DOHH2 (cell line): ENCODE data around the gene AGTRAP.

Source experiments
- H3F3A ChIP-seq: fragments of 200-600 bp; sonication (generic), shearing (Covaris generic); 2 replicates; pipeline ENCODE4 v1.6.0; 2016; ENCODE audit warnings: antibody characterized with exemption, mild to moderate bottlenecking; ENCODE audit not compliant: control insufficient read depth, insufficient read depth
- H3K27ac ChIP-seq: fragments of 200-600 bp; sonication (generic); 2 replicates; pipeline ENCODE4 v1.5.1; 2014; ENCODE audit warnings: low read depth, mild to moderate bottlenecking, low read length, moderate library complexity
- H3K27me3 ChIP-seq: fragments of 200-600 bp; sonication (generic); 2 replicates; pipeline ENCODE4 v1.6.1; 2014; ENCODE audit warnings: mild to moderate bottlenecking, low read length, mixed read lengths; ENCODE audit not compliant: control insufficient read depth
- H3K36me3 ChIP-seq: fragments of 200-600 bp; sonication (generic); 2 replicates; pipeline ENCODE4 v1.6.1; 2014; ENCODE audit warnings: mild to moderate bottlenecking, low read length, moderate library complexity, mixed read lengths; ENCODE audit not compliant: control insufficient read depth
- H3K4me1 ChIP-seq: fragments of 200-600 bp; sonication (generic); 2 replicates; pipeline ENCODE4 v1.6.1; 2014; ENCODE audit warnings: mild to moderate bottlenecking, low read length, mixed read lengths; ENCODE audit not compliant: control insufficient read depth
- H3K4me2 ChIP-seq: fragments of 200-600 bp; sonication (generic); 2 replicates; pipeline ENCODE4 v1.6.0; 2014; ENCODE audit warnings: mild to moderate bottlenecking, low read length, moderate library complexity
- H3K4me3 ChIP-seq: fragments of 200-600 bp; sonication (generic); 2 replicates; pipeline ENCODE4 v1.5.1; 2014; ENCODE audit warnings: mild to moderate bottlenecking, low read length, mixed read lengths
- H3K79me2 ChIP-seq: fragments of 200-600 bp; sonication (generic); 2 replicates; pipeline ENCODE4 v1.6.1; 2014; ENCODE audit warnings: mild to moderate bottlenecking, low read length, mixed read lengths; ENCODE audit not compliant: control insufficient read depth
- H3K9me2 ChIP-seq: fragments of 200-600 bp; sonication (generic); replicated peaks from 2 replicates; pipeline ENCODE4 v1.6.1; 2014; ENCODE audit warnings: mild to moderate bottlenecking, low read length, mixed read lengths; ENCODE audit not compliant: control insufficient read depth
- H3K9me3 ChIP-seq: fragments of 200-600 bp; sonication (generic); 2 replicates; pipeline ENCODE4 v1.6.1; 2014; ENCODE audit warnings: antibody characterized with exemption, low read length, mixed read lengths; ENCODE audit not compliant: control insufficient read depth, insufficient read depth
- H4K20me1 ChIP-seq: fragments of 200-600 bp; sonication (generic); 2 replicates; pipeline ENCODE4 v1.6.0; 2014; ENCODE audit warnings: low read depth, mild to moderate bottlenecking, antibody characterized with exemption, low read length, moderate library complexity; ENCODE audit not compliant: control insufficient read depth, insufficient read depth
- EZH2phosphoT487 ChIP-seq: fragments of 200-600 bp; sonication (generic); IDR thresholded peaks from 2 replicates; pipeline ENCODE4 v1.6.1; 2017; ENCODE audit warnings: borderline replicate concordance, mild to moderate bottlenecking, antibody characterized with exemption, low read length, moderate library complexity, mixed read lengths
- TF ChIP-seq, protein P1 (sequence below): fragments of 200-600 bp; sonication (generic); IDR thresholded peaks from one replicate; pipeline ENCODE4 v1.5.1; 2014; ENCODE audit warnings: antibody characterized with exemption, mild to moderate bottlenecking, low read depth, low read length; ENCODE audit not compliant: poor library complexity, severe bottlenecking

Gene AGTRAP

DNA sequence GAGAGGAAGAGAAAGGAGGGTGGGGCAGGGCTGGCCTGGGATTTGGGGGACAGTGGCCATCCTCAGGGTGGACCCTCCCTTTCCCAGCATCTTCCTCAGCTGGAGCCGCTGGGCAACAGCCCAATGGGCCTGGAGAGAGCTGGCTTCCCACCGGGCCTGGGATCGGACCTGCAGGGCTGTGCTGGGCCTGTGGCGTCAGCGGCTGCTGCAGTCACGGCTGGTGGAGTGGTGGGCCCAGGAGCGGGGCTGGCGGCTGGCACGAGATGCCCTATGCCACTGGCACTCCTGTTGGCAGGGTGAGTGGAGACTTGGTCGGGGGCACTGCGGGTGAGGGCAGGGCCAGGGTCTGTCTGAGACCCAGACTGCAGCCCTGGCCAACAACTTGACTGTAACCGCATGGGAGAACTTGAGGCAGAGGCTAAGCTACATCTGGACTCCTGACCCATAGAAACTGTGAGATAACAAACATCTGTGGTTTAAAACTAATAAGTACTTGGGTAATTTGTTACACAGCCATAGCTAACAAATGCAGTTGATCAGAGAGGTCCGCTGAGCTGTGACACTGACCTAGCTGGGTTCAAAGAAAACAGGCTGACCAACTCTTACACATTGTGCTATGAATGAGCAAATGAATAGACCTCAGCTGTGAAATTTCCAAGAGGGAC lies 43.9 kb downstream of the AGTRAP start:
- Histone ChIP-seq H3K4me3 (no peak overlapping the region), H4K20me1 (no peaks in the 10 kb centered on the region), H3K9me3 (no peaks in the 10 kb centered on the region), H3K27ac (no peak overlapping the region), H3K79me2 (no peaks in the 10 kb centered on the region), H3F3A (no peaks in the 10 kb centered on the region), H3K4me1 (peaks cover 3% of the 10 kb centered on the region), H3K9me2 (no peaks in the 10 kb centered on the region), H3K27me3 (no peaks in the 10 kb centered on the region), H3K4me2 (no peak overlapping the region), H3K36me3 (no peaks in the 10 kb centered on the region)
- TF ChIP-seq EZH2phosphoT487, result no peak
- TF ChIP-seq, protein P1, sequence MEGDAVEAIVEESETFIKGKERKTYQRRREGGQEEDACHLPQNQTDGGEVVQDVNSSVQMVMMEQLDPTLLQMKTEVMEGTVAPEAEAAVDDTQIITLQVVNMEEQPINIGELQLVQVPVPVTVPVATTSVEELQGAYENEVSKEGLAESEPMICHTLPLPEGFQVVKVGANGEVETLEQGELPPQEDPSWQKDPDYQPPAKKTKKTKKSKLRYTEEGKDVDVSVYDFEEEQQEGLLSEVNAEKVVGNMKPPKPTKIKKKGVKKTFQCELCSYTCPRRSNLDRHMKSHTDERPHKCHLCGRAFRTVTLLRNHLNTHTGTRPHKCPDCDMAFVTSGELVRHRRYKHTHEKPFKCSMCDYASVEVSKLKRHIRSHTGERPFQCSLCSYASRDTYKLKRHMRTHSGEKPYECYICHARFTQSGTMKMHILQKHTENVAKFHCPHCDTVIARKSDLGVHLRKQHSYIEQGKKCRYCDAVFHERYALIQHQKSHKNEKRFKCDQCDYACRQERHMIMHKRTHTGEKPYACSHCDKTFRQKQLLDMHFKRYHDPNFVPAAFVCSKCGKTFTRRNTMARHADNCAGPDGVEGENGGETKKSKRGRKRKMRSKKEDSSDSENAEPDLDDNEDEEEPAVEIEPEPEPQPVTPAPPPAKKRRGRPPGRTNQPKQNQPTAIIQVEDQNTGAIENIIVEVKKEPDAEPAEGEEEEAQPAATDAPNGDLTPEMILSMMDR, result no peak

DNA sequence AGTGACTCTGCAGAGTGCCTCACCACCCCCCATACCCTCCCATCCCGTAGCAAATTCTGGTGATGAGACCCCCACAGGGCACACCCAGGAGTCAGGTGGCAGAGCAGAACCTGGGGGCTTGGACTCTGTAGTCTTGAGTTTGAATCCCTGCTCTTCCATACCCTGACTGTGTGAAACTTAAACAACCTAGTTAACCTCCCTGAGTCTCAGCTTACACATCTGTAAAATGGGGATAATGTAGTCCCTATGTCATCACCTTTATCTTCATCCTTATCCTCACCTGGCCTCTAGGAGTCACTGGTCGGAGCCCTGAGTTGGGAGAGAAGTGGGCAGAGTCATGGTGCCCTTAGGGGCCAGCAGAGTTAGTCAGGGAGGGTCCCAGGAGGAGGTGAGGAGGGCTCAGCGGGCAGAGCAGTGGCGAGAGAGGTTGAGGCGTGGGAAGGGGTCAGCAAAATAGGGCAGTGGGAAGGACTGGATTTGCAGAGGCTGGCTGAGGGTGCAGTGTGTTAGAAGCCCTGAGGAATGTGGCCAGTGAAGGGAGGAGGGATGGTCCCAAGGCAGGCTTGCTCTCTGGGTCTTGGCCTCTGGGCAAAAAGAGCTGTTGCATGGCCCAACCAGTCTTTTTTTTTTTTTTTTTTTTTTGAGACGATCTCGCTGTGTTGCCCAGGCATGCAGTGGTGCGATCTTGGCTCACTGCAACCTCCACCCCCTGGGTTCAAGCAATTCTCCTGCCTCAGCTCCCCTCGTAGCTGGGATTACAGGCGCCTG lies 44.6 kb downstream of the AGTRAP start:
- Histone ChIP-seq H3K79me2 (no peaks in the 10 kb centered on the region), H4K20me1 (no peaks in the 10 kb centered on the region), H3K9me3 (no peaks in the 10 kb centered on the region), H3K4me3 (no peak overlapping the region), H3K27me3 (no peaks in the 10 kb centered on the region), H3K4me2 (no peak overlapping the region), H3F3A (no peaks in the 10 kb centered on the region; the same call in 1 of the 2 replicates), H3K36me3 (no peaks in the 10 kb centered on the region), H3K27ac (no peak overlapping the region), H3K9me2 (no peaks in the 10 kb centered on the region), H3K4me1 (peaks cover 10% of the 10 kb centered on the region)
- TF ChIP-seq, protein P1, result no peak
- TF ChIP-seq EZH2phosphoT487, result no peak

DNA sequence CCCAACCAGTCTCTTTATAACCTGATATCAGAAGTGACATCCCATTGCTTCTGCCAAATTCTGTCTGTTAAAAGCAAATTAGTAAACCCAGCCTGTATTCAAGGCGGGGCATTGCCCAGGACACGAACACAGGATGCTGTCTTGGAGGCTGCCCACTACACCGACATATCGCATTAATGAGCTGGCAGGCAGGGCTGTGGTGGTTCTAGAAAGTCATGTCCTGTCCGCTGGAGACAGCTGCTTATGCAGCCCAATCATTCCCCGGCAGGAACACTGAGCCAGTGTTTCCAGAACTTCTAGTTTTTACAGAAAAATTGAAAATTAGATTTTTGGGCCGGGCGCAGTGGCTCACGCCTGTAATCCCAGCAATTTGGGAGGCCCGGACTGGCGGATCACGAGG lies 45.4 kb downstream of the AGTRAP start:
- Histone ChIP-seq H3K4me2 (no peak overlapping the region), H3K27ac (no peak overlapping the region), H3K4me1 (peaks cover 17% of the 10 kb centered on the region), H3K27me3 (no peaks in the 10 kb centered on the region), H3K9me3 (no peaks in the 10 kb centered on the region), H3K79me2 (no peaks in the 10 kb centered on the region), H3F3A (peaks cover 4% of the 10 kb centered on the region), H4K20me1 (no peaks in the 10 kb centered on the region), H3K4me3 (no peak overlapping the region), H3K9me2 (no peaks in the 10 kb centered on the region), H3K36me3 (no peaks in the 10 kb centered on the region)
- no peak for TF ChIP-seq EZH2phosphoT487

DNA sequence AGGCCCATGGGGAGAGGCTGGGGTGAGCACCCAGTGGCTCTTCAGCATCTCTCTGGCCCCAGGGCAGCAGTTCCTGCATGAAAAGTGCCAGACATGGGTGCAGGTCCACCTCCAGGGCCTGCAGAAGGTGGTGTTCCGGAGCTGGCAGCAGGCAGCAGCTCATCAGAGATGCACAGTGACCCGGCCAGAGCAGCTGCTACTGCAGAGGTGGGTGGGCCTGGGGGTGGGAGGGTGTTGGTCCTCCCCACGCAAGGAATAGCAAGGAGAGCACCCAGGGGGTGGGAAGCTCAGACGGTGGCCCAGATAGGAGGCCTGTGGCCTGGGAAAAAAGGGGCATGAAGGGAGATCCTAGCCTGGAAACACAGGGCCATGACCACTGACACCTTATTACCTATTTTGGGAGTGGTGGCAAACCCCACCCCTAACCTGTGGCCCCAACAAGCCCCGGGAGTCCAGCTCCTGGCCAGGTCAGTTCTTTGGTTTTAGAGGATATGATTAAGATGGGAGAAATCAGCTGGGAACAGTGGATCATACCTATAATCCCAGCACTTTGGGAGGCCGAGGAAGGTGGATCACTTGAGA lies 46.3 kb downstream of the AGTRAP start:
- H3K4me1 ChIP-seq, result peaks cover 26% of the 10 kb centered on the region
- TF ChIP-seq, protein P1, result no peak
- TF ChIP-seq EZH2phosphoT487, result no peak
- H3K27me3 ChIP-seq, result no peaks in the 10 kb centered on the region
- no peak overlapping the region for H3K4me2 ChIP-seq
- no peaks in the 10 kb centered on the region for H3K79me2 ChIP-seq
- H3F3A ChIP-seq, result peaks cover 9% of the 10 kb centered on the region
- no peaks in the 10 kb centered on the region for H4K20me1 ChIP-seq
- H3K36me3 ChIP-seq, result no peaks in the 10 kb centered on the region
- H3K9me3 ChIP-seq, result no peaks in the 10 kb centered on the region
- no peak overlapping the region for H3K4me3 ChIP-seq
- H3K27ac ChIP-seq, result no peak overlapping the region
- no peaks in the 10 kb centered on the region for H3K9me2 ChIP-seq
